ENCODE results near the gene ECEL1.
A peak's percentile ranks its signal among the peaks of the same experiment; 100 is the strongest.
"Not testable (repeated sequence)": the region's sequence is repeated elsewhere in the genome, so short reads cannot be mapped to it uniquely, and the experiment has no call there.

ECEL1 gene

GRCh38 chr2:232440220-232441018 lies 47.2 kb downstream of the ECEL1 start:
- peak; percentile 93 for DNase-seq

- no peak for DNase-seq
Observed at GRCh38 chr2:232439758-232440135, 47.9 kb downstream of the ECEL1 start.

- DNase-seq: no peak
Observed at GRCh38 chr2:232438951-232439757, 48.5 kb downstream of the ECEL1 start.

- no peak for DNase-seq
Observed at GRCh38 chr2:232438091-232438490, 49.5 kb downstream of the ECEL1 start.

GRCh38 chr2:232437195-232437571 lies 50.5 kb downstream of the ECEL1 start:
- DNase-seq: peak; percentile 26

- no peak for DNase-seq
Observed at GRCh38 chr2:232436381-232437194, 51.0 kb downstream of the ECEL1 start.

GRCh38 chr2:232435805-232436204 lies 51.8 kb downstream of the ECEL1 start:
- DNase-seq: no peak

- DNase-seq: no peak
Observed at GRCh38 chr2:232435375-232435648, 52.3 kb downstream of the ECEL1 start.

GRCh38 chr2:232434563-232435374 lies 52.9 kb downstream of the ECEL1 start:
- no peak for DNase-seq

- DNase-seq: no peak
Observed at GRCh38 chr2:232434091-232434490, 53.5 kb downstream of the ECEL1 start.

- not testable (repeated sequence) for DNase-seq
Observed at GRCh38 chr2:232433622-232434021, 54.0 kb downstream of the ECEL1 start.

GRCh38 chr2:232432598-232433184 lies 54.9 kb downstream of the ECEL1 start:
- no peak for DNase-seq

GRCh38 chr2:232431705-232432590 lies 55.7 kb downstream of the ECEL1 start:
- DNase-seq: no peak
